SK-N-SH (cell line): ENCODE data around the gene ALDH1L1.

Source experiments
- EZH2phosphoT487 ChIP-seq: fragments of 200-600 bp; sonication (generic); IDR thresholded peaks from 2 replicates; pipeline ENCODE4 v1.6.1; 2017; ENCODE audit warnings: low read depth, mixed run types, mild to moderate bottlenecking, antibody characterized with exemption, moderate library complexity, borderline replicate concordance
- MAX ChIP-seq: IDR thresholded peaks from 2 replicates; pipeline ENCODE4 v1.4.0; 2012; ENCODE audit warnings: low read depth
- RXRA ChIP-seq: IDR thresholded peaks from 2 replicates; pipeline ENCODE4 v1.4.0; 2012; ENCODE audit warnings: low read depth, mild to moderate bottlenecking, borderline replicate concordance
- YY1 ChIP-seq: IDR thresholded peaks from 2 replicates; pipeline ENCODE4 v1.4.0; 2012; ENCODE audit warnings: low read depth, mild to moderate bottlenecking
- TF ChIP-seq, protein P1 (sequence below): fragments of 200-600 bp; sonication (generic); IDR thresholded peaks from 2 replicates; pipeline ENCODE4 v1.6.1; 2017; ENCODE audit warnings: antibody characterized with exemption, mild to moderate bottlenecking, moderate library complexity
- TF ChIP-seq, protein P2 (sequence below): IDR thresholded peaks from 2 replicates; pipeline ENCODE4 v1.4.0; 2012; ENCODE audit warnings: low read depth, borderline replicate concordance

DNA sequence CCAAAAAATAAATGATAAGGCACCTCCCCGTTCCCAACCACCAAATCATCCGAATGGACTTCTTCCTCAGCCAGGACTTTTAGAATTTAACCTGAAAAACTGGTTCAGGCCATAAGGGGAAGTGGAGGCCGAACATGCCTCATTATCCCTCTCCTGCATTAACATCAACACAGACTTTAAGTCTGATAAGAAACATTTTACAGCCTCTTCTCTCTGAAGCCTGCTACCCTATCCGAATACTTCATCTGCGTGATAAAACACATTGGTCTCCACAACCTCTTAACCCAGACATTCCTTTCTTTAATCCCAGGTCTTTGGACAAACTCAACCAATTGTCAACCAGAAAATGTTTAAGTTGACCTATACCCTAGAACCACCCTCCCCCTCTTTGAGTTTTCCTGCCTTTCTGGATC lies 95.6 kb downstream of the ALDH1L1 start:
- no peak for TF ChIP-seq EZH2phosphoT487
- no peak for TF ChIP-seq RXRA
- TF ChIP-seq, protein P1, sequence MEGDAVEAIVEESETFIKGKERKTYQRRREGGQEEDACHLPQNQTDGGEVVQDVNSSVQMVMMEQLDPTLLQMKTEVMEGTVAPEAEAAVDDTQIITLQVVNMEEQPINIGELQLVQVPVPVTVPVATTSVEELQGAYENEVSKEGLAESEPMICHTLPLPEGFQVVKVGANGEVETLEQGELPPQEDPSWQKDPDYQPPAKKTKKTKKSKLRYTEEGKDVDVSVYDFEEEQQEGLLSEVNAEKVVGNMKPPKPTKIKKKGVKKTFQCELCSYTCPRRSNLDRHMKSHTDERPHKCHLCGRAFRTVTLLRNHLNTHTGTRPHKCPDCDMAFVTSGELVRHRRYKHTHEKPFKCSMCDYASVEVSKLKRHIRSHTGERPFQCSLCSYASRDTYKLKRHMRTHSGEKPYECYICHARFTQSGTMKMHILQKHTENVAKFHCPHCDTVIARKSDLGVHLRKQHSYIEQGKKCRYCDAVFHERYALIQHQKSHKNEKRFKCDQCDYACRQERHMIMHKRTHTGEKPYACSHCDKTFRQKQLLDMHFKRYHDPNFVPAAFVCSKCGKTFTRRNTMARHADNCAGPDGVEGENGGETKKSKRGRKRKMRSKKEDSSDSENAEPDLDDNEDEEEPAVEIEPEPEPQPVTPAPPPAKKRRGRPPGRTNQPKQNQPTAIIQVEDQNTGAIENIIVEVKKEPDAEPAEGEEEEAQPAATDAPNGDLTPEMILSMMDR, result no peak
- TF ChIP-seq MAX, result no peak
- no peak for TF ChIP-seq YY1
- TF ChIP-seq, protein P2, sequence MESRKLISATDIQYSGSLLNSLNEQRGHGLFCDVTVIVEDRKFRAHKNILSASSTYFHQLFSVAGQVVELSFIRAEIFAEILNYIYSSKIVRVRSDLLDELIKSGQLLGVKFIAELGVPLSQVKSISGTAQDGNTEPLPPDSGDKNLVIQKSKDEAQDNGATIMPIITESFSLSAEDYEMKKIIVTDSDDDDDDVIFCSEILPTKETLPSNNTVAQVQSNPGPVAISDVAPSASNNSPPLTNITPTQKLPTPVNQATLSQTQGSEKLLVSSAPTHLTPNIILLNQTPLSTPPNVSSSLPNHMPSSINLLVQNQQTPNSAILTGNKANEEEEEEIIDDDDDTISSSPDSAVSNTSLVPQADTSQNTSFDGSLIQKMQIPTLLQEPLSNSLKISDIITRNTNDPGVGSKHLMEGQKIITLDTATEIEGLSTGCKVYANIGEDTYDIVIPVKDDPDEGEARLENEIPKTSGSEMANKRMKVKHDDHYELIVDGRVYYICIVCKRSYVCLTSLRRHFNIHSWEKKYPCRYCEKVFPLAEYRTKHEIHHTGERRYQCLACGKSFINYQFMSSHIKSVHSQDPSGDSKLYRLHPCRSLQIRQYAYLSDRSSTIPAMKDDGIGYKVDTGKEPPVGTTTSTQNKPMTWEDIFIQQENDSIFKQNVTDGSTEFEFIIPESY, result no peak
